Measurements from ENCODE around the gene KRT39. TPM values are rescaled to one million over a fixed set of nuclear protein-coding genes. Genes with fewer than 3 reads are reported as not detected.

The KRT39 gene
- total and polyA plus RNA-seq, 2 experiments from 2014 or later = not detected

- no peak for TF ChIP-seq CTCF (conservative IDR thresholded peaks at IDR 0.05; ENCODE audit: low read depth in 2 of 2)
- no peak for TF ChIP-seq EZH2phosphoT487 (IDR thresholded peaks at IDR 0.05; ENCODE audit: unreplicated experiment)
- no peak for TF ChIP-seq STAT1 (IDR thresholded peaks at IDR 0.05; ENCODE audit: unreplicated experiment)
Observed at GRCh38 chr17:41003926-41004325, 37.2 kb upstream of the KRT39 start (continued).

GRCh38 chr17:41002814-41003213, 36.1 kb upstream of the KRT39 start:
- Mint-ChIP-seq H3K36me3 (ENCODE audit: low read depth) (no peaks in the 10 kb centered on the region), H3K27me3 (ENCODE audit: insufficient read depth, low read depth, poor library complexity) (no peaks in the 10 kb centered on the region), H3K4me3 (no peak overlapping the region), H3K4me1 (no peaks in the 10 kb centered on the region), H3K9me3 (no peaks in the 10 kb centered on the region), H3K27ac (no peak overlapping the region)
- Histone ChIP-seq H3K4me3 (no peak overlapping the region), H3K4me1 (ENCODE audit: insufficient read depth) (no peaks in the 10 kb centered on the region), H3K9me2 (ENCODE audit: insufficient read depth) (no peaks in the 10 kb centered on the region), H3K36me3 (ENCODE audit: insufficient read depth) (no peaks in the 10 kb centered on the region), H3K27ac (ENCODE audit: low read depth) (no peak overlapping the region), H3K27me3 (ENCODE audit: insufficient read depth) (no peaks in the 10 kb centered on the region), H3K79me2 (replicated peaks; ENCODE audit: insufficient read depth) (no peaks in the 10 kb centered on the region), H3K4me2 (no peak overlapping the region), H3F3A (replicated peaks; ENCODE audit: low read depth) (no peaks in the 10 kb centered on the region), H2AFZ (no peak overlapping the region), H4K20me1 (replicated peaks; ENCODE audit: insufficient read depth) (no peaks in the 10 kb centered on the region)
- no peak for ATAC-seq
- no peak for DNase-seq (ENCODE audit: low spot score)
- TF ChIP-seq CREB1 (CRISPR knock-in tag; IDR thresholded peaks at IDR 0.05; ENCODE audit: low read depth) (no peak), EZH2 (IDR thresholded peaks at IDR 0.05; ENCODE audit: low read depth, unreplicated experiment) (no peak), CTCF (conservative IDR thresholded peaks at IDR 0.05; ENCODE audit: low read depth in 2 of 2) (no peak), STAT1 (IDR thresholded peaks at IDR 0.05; ENCODE audit: unreplicated experiment) (no peak), NANOG (IDR thresholded peaks at IDR 0.05; ENCODE audit: borderline replicate concordance) (no peak), REST (IDR thresholded peaks at IDR 0.05; ENCODE audit: unreplicated experiment) (no peak), POLR2AphosphoS5 (IDR thresholded peaks at IDR 0.05; ENCODE audit: low read depth) (no peak), EZH2phosphoT487 (IDR thresholded peaks at IDR 0.05; ENCODE audit: unreplicated experiment) (no peak), JUNB (IDR thresholded peaks at IDR 0.05; ENCODE audit: unreplicated experiment) (no peak), ZNF462 (CRISPR knock-in tag; IDR thresholded peaks at IDR 0.05) (no peak)

All from GM23338 (cell line).